ENCODE data around the gene CLN3.
A peak's percentile ranks its signal among the peaks of the same experiment; 100 is the strongest.
"Not testable (repeated sequence)": the region's sequence is repeated elsewhere in the genome, so short reads cannot be mapped to it uniquely, and the experiment has no call there.

The CLN3 gene

DNA sequence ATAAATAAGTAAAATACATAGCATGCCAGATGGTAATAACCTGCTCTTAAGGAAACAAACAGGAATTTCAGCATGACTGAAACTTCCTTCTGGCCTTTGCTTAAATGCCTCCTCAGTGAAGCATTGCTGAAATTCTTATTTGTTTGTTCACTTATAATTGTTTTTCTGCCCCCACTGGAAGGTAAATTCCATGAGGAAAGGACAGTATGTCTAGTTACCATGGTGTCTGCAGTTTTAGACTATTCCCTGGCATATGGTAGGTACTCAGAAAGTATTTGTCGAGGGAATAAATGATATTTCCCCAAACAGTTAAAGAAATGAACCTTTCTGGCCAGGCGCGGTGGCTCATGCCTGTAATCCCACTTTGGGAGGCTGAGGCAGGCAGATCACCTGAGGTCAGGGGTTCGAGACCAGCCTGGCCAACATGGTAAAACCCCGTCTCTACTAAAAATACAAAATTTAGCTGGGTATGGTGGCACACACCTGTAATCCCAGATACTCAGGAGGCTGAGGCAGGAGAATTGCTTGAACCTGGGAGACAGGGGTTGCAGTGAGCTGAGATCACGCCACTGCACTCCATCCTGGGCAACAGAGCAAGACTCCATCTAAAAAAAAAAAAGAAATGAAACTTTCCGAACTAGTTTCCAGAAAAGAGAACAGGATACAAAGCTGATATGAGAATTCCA, 35.4 kb upstream of the CLN3 start:
- not testable (repeated sequence) for H3K4me3 Mint-ChIP-seq; H3K4me1 Mint-ChIP-seq; DNase-seq (ENCODE audit: low spot score in 2 of 2); H3K9me3 Mint-ChIP-seq; H3K36me3 Mint-ChIP-seq (ENCODE audit: insufficient read depth); H3K27ac Mint-ChIP-seq (ENCODE audit: low read depth); H3K27me3 Mint-ChIP-seq; ATAC-seq (replicated peaks; ENCODE audit: extremely low read depth, poor library complexity, severe bottlenecking)

DNA sequence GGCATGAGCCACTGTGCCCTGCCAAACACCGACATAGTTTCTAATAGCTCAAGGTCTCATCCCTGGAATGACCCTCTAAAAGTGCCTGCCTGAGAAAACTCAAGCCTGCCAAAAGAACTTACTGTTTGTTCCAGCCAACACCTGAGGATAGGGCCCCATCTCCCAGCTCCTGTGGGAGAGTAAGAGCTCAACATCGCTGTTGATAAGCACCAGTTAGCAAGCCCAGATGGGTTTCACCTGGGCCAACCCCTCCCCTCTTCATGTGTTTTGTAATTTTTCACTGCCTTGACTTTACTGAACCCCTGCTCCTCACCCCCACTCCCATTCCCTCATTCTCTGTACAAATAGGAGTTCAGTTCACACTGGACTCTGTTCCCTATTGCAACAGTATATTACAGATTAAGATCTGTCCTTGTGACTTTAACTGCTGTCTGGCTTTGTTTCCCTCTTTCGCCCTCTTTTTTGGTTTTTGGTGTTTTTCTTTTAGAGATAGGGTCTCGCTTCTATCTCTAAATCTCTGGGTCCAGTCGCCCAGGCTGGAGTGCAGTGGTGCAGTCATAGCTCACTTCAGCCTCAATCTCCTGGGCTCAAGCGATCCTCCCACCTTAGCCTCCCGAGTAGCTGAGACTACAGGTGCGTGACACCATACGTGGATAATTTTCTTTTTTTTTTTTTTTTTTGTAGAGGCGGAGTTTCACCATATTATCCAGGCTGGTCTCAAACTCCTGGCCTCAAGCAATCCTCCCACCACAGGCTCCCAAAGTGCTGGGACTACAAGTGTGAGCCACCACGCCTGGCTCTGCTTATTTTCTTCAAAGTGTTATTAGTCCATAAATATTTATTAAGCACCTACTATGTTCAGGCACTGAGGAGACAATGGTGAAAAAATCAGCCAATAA, 34.6 kb upstream of the CLN3 start:
- ATAC-seq (replicated peaks; ENCODE audit: extremely low read depth, poor library complexity, severe bottlenecking) (no peak), DNase-seq (ENCODE audit: low spot score in 2 of 2) (no peak)
- H3K27ac Mint-ChIP-seq (ENCODE audit: low read depth) = no peak overlapping the region
- H3K27me3 Mint-ChIP-seq = no peaks in the 10 kb centered on the region
- no peaks in the 10 kb centered on the region for H3K4me1 Mint-ChIP-seq
- H3K4me3 Mint-ChIP-seq = no peak overlapping the region
- no peaks in the 10 kb centered on the region for H3K9me3 Mint-ChIP-seq
- peaks cover 2% of the 10 kb centered on the region for H3K36me3 Mint-ChIP-seq (ENCODE audit: insufficient read depth)

DNA sequence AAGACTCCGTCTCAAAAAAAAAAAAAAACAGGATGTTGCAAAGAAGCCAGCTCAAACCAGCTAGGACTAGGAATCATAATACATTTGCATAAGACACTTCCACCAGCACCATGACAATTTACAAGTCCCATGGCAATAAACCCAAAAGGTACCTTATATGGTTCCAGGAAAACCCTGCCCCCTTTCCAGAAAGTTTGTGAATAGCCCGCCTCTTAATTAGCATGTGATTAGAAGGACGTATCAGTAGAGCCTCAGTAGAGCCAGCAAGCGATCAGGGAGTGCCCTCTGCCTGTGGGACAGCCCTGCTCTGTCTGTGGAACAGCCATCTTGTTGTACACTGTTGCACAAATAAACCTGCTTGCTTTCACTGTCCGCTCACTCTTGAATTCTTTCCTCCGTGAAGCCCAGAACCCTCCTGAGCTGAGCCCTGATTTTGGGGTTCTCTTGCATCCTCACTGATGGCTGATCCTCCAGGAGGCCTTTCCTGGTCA, 32.9 kb upstream of the CLN3 start:
- no peaks in the 10 kb centered on the region for H3K27me3 Mint-ChIP-seq
- no peak overlapping the region for H3K4me3 Mint-ChIP-seq
- ATAC-seq (replicated peaks; ENCODE audit: extremely low read depth, poor library complexity, severe bottlenecking) = no peak
- no peak for DNase-seq (ENCODE audit: low spot score in 2 of 2)
- H3K27ac Mint-ChIP-seq (ENCODE audit: low read depth) = no peak overlapping the region
- H3K9me3 Mint-ChIP-seq = no peaks in the 10 kb centered on the region
- no peaks in the 10 kb centered on the region for H3K4me1 Mint-ChIP-seq
- peaks cover 2% of the 10 kb centered on the region for H3K36me3 Mint-ChIP-seq (ENCODE audit: insufficient read depth)

DNA sequence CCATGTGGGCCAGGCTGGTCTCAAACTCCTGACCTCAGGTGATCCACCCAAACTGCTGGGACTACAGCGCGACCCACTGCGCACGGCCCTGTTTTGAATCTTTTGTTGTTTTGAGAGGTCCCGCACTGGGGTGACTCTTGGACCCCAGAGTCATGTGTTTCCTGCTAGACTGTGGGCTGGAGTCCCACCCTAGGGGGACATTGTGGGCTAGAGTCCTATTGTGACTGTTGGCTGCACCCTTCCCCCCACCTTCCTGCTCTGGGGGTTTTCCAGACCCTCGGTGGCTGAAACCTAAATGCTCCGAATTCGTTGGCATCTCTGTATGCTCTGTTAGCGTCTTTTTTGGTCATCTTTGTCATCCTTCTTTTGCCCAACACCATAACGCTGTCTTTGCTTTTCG, 30.9 kb upstream of the CLN3 start:
- Mint-ChIP-seq H3K9me3 (no peaks in the 10 kb centered on the region), H3K4me3 (no peak overlapping the region), H3K36me3 (ENCODE audit: insufficient read depth) (peaks cover 2% of the 10 kb centered on the region), H3K27ac (ENCODE audit: low read depth) (no peak overlapping the region), H3K4me1 (no peaks in the 10 kb centered on the region), H3K27me3 (no peaks in the 10 kb centered on the region)
- no peak for ATAC-seq (replicated peaks; ENCODE audit: extremely low read depth, poor library complexity, severe bottlenecking)
- no peak for DNase-seq (ENCODE audit: low spot score in 2 of 2)

DNA sequence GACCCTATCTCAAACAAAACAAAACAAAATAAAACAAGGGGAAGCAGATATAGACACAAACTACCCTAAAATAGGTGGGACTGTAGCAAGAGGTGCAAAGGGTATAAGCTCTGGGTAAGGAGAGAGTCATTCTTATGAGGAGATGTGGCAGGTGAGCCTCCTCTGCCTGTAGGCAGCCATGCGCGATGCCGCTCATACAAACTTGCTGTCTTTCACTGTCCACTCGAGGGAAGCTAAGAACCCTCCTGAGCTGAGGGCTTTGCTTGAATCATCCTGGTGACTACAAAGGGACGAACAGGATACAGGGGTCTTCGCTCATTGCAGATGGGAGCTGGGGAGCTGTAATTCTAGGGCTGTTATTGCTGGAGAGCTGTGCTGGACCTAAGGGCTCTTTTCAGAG, 29.6 kb upstream of the CLN3 start:
- ATAC-seq (replicated peaks; ENCODE audit: extremely low read depth, poor library complexity, severe bottlenecking) (no peak), DNase-seq (ENCODE audit: low spot score in 2 of 2) (no peak)
- H3K27me3 Mint-ChIP-seq = no peaks in the 10 kb centered on the region
- no peak overlapping the region for H3K27ac Mint-ChIP-seq (ENCODE audit: low read depth)
- H3K4me1 Mint-ChIP-seq = no peaks in the 10 kb centered on the region
- H3K4me3 Mint-ChIP-seq = no peak overlapping the region
- peaks cover 2% of the 10 kb centered on the region for H3K36me3 Mint-ChIP-seq (ENCODE audit: insufficient read depth)
- no peaks in the 10 kb centered on the region for H3K9me3 Mint-ChIP-seq

DNA sequence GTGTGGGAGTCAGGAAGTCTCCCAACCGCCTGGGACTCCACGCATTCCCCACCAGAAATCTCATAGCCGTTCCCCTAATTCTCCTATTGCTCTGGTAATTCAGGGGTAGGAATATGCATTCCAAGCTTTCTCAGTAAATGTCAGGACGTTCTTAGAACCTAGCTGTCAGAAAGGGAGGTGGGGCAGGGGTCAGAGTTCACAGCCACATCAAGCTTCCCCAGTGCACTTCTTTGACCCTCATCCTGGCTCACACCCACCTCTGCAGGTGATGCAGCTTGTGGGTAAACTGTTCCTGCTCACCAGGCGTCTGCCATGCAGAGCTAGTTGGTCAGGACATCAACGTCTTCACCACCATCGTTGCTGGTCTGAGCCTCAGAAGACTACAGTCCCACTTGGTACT, 28.8 kb upstream of the CLN3 start:
- DNase-seq (ENCODE audit: low spot score in 2 of 2) = no peak
- ATAC-seq (replicated peaks; ENCODE audit: extremely low read depth, poor library complexity, severe bottlenecking) = no peak
- Mint-ChIP-seq H3K27me3 (no peaks in the 10 kb centered on the region), H3K36me3 (ENCODE audit: insufficient read depth) (peaks cover 2% of the 10 kb centered on the region), H3K27ac (ENCODE audit: low read depth) (no peak overlapping the region), H3K4me1 (no peaks in the 10 kb centered on the region), H3K4me3 (no peak overlapping the region), H3K9me3 (no peaks in the 10 kb centered on the region)

DNA sequence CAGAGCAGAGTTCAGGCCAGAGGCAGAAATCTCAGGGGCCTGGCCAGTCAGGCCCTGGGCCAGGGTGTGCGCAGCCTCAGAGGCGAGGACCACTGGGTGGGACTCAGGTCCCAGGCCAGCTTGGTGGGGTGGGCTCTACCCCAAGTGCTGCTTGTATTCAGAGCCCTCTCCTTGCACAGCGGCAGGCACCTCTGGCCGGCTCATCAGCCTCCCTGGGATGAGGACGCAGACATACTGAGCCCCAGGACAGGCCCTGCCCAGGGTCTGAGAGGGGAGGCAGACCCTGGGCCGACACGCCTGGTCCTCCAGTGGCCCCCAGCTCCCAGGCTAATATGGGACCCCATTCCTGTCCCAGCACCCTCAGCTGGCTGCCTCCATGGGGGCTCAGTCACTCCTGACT, 22.4 kb upstream of the CLN3 start:
- H3K4me3 Mint-ChIP-seq = no peak overlapping the region
- H3K27me3 Mint-ChIP-seq = no peaks in the 10 kb centered on the region
- DNase-seq (ENCODE audit: low spot score in 2 of 2) = no peak
- H3K36me3 Mint-ChIP-seq (ENCODE audit: insufficient read depth) = no peaks in the 10 kb centered on the region
- H3K27ac Mint-ChIP-seq (ENCODE audit: low read depth) = no peak overlapping the region
- ATAC-seq (replicated peaks; ENCODE audit: extremely low read depth, poor library complexity, severe bottlenecking) = no peak
- H3K9me3 Mint-ChIP-seq = no peaks in the 10 kb centered on the region
- H3K4me1 Mint-ChIP-seq = no peaks in the 10 kb centered on the region

DNA sequence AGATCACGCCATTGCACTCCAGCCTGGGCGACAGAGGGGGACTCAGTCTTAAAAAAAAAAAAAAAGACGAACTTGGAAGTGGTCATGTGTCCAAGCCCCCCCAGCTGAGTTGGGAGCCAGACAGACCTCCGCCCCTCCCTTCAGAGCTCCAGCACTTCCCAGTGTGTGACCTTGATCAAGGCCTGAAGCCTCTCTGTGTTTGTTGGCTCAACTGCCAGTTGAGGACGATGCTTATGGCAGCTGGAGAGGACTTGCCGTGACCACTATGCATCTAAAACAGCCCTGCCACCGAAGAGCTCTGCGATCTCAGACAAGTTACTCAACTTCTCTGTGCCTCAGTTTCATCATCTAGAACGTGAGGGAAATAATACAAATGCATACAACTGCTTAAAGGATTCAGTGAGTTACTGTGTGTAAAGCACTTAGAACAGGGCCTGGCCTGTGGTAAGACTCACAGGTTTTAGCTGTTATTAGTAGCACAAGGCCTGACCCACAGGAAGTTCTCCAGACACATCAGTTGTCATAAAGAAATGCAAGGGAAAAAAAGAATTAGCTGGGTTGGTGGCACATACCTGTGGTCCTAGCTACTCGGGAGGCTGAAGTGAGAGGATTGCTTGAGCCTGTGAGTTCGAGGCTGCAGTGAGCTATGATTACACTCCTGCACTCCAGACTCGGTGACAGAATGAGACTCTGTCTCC, 21.8 kb upstream of the CLN3 start:
- Mint-ChIP-seq H3K27me3 (no peaks in the 10 kb centered on the region), H3K4me1 (no peaks in the 10 kb centered on the region), H3K36me3 (ENCODE audit: insufficient read depth) (no peaks in the 10 kb centered on the region), H3K4me3 (no peak overlapping the region), H3K27ac (ENCODE audit: low read depth) (no peak overlapping the region), H3K9me3 (no peaks in the 10 kb centered on the region)
- DNase-seq (ENCODE audit: low spot score in 2 of 2) (no peak), ATAC-seq (replicated peaks; ENCODE audit: extremely low read depth, poor library complexity, severe bottlenecking) (no peak)

DNA sequence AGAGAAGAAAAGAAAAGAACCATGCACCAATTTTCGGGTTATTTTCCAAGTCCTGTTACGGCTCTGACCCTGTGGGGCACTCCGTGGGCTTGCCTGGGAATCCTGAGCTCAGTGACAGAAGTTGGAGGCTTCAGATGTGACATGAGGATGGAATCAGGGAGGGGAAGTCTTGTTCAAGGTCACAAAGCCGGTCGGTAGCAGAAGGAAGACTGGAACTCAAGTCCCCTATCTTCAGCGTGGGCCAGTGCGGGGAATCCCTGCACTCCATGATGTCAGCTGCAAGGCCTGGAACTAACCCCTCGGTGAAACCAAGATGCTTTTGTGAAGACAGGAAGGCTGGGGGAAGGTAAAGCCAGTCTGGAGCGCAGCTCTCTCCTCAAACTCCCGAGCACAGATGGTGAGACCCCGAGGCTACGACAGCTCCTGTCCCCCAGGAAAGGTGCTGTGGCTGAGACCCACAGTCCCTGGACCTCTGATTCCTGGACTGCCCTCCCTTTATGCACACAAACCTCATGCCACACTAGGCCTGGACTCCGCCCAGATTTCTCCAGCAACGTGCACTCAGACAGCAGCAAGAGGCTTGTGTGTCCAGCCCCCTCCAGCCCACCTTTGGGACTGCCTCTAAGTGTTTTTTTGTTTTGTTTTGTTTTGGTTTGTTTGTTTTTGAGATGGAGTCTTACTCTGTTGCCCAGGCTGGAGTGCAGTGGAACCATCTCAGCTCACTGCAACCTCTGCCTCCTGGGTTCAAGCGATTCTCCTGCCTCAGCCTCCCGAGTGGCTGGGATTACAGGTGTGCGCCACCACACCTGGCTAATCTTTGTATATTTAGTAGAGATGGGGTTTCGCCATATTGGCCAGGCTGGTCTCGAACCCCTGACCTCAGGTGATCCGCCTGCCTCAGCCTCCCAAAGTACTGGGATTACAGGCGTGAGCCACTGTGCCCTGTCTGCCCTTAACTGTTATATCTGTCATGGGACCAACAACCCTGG, 20.2 kb upstream of the CLN3 start:
- Mint-ChIP-seq H3K27ac (ENCODE audit: low read depth) (peak overlapping the region; percentile 83), H3K36me3 (ENCODE audit: insufficient read depth) (peaks cover under 1% of the 10 kb centered on the region), H3K4me3 (no peak overlapping the region), H3K27me3 (no peaks in the 10 kb centered on the region), H3K9me3 (no peaks in the 10 kb centered on the region), H3K4me1 (peaks cover 14% of the 10 kb centered on the region)
- DNase-seq (ENCODE audit: low spot score in 2 of 2) (no peak), ATAC-seq (replicated peaks; ENCODE audit: extremely low read depth, poor library complexity, severe bottlenecking) (no peak)

DNA sequence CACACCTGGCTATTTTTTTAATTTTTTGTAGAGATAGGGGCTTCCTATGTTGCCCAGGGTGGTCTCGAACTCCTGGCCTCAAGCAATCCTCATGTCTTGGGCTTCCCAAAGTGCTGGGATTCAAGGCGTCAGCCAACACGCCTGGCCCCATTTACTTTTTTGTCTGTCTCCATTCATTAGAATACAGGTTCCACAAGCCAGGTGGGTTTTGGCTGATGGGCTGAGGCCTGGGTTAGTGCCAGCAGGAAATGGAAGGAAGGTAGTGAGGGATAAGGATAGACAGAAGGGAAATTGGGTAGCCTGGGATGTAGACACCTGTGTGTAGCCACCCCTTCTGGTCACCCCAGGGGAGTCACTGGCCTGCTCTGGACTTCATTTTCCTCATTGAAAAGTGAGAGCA, 19.2 kb upstream of the CLN3 start:
- H3K27ac Mint-ChIP-seq (ENCODE audit: low read depth) = no peak overlapping the region

DNA sequence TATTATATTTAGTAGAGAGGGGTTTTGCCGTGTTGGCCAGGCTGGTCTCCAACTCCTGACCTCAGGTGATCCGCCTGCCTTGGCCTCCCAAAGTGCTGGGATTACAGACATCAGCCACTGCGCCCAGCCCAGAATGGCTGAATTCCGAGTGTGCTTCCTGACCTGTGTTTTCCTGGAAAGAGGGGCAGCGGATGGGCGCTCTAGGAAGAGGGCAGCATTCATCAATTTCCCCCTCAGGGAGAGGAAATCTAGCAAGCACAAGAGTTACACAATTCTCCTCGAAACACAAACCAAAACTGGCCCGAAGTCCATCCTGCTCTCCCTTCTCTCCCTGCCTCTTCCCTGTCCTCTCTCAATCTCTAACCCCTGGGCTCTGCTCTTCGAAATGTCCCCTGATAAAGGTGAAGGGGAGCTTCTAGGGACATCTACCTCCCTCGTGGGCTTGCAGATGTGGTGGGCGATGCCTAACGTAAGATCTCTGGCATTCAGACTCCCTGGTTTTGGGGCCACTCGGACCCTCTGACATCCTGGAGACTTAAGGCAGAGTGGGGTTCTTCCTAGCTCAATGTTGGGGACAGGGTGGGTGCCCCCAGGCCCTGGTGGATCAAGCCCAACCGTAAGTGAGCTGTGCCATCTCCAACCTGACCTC, 13.7 kb upstream of the CLN3 start:
- peaks cover 26% of the 10 kb centered on the region for H3K4me1 Mint-ChIP-seq
- H3K4me3 Mint-ChIP-seq = no peak overlapping the region
- no peak for DNase-seq (ENCODE audit: low spot score in 2 of 2)
- no peak for ATAC-seq (replicated peaks; ENCODE audit: extremely low read depth, poor library complexity, severe bottlenecking)
- no peaks in the 10 kb centered on the region for H3K27me3 Mint-ChIP-seq
- H3K36me3 Mint-ChIP-seq (ENCODE audit: insufficient read depth) = peaks cover 1% of the 10 kb centered on the region
- H3K27ac Mint-ChIP-seq (ENCODE audit: low read depth) = no peak overlapping the region
- H3K9me3 Mint-ChIP-seq = no peaks in the 10 kb centered on the region

More for the DNA sequence above, 19.2 kb upstream of the CLN3 start:
- Mint-ChIP-seq H3K4me3 (no peak overlapping the region), H3K36me3 (ENCODE audit: insufficient read depth) (peaks cover 1% of the 10 kb centered on the region), H3K27me3 (no peaks in the 10 kb centered on the region), H3K9me3 (no peaks in the 10 kb centered on the region), H3K4me1 (peaks cover 25% of the 10 kb centered on the region)
- ATAC-seq (replicated peaks; ENCODE audit: extremely low read depth, poor library complexity, severe bottlenecking) = no peak
- no peak for DNase-seq (ENCODE audit: low spot score in 2 of 2)
